ENCODE data around the gene LCN6. TPM values are rescaled to one million over a fixed set of nuclear protein-coding genes. Genes with fewer than 3 reads are reported as not detected.
A peak's percentile ranks its signal among the peaks of the same experiment; 100 is the strongest.

Gene LCN6
- polyA plus RNA-seq, 3 donors, result not detected

GRCh38 chr9:136729926-136730325 lies 18.4 kb downstream of the LCN6 start:
- H3K27me3 ChIP-seq (ENCODE audit: control insufficient read depth in 2 of 2, insufficient read depth in 2 of 2, low read length in 2 of 2), result peaks cover 0 to 9% of the 10 kb centered on the region in 2 donors
- H3K27me3 Mint-ChIP-seq (ENCODE audit: low read depth in 3 of 3), result peaks cover 6 to 12% (median 11%) of the 10 kb centered on the region in 3 donors
- H3K27ac Mint-ChIP-seq, result no peak overlapping the region
- no peak for DNase-seq
- no peak overlapping the region for H3K4me3 ChIP-seq (replicated peaks in 1 of 3; ENCODE audit: low read depth in 2 of 3, low read length in 3 of 3)
- peaks cover 14 to 18% of the 10 kb centered on the region in 2 donors for H3K36me3 Mint-ChIP-seq
- no peaks in the 10 kb centered on the region for H3K9me3 ChIP-seq (replicated peaks in 1 of 2; ENCODE audit: control insufficient read depth in 1 of 2, insufficient read depth in 1 of 2, low read length in 2 of 2)
- peaks cover 30% of the 10 kb centered on the region for H4K20me1 ChIP-seq (ENCODE audit: insufficient read depth, low read length)
- H3K9me3 Mint-ChIP-seq, result no peaks in the 10 kb centered on the region
- H3K27ac ChIP-seq (ENCODE audit: low read depth in 1 of 2, low read length in 2 of 2), result no peak overlapping the region
- H3K79me2 ChIP-seq (ENCODE audit: insufficient read depth, low read length), result peaks cover 46% of the 10 kb centered on the region
- H2AFZ ChIP-seq (ENCODE audit: insufficient read depth, low read depth, low read length, poor library complexity, severe bottlenecking), result no peak overlapping the region
- H3K4me1 Mint-ChIP-seq, result peaks cover 31% of the 10 kb centered on the region
- TF ChIP-seq CTCF (IDR thresholded peaks at IDR 0.05), result no peak
- peak overlapping the region in 1 of 2 donors; percentile 24 for H3K4me3 Mint-ChIP-seq
- WGBS (ENCODE audit: insufficient coverage), result 93% methylated on average over 4 of the region's 8 CpGs
- intact Hi-C loops (cut with micrococcal nuclease), result loop anchor here (5.0 to 10.0 kb wide), 2 partner anchors 43 to 245 kb away; partner anchors contain the start of genes AGPAT2 (in 2 of the 2) and SEC16A (in 1 of the 2)
- H3K4me2 ChIP-seq (replicated peaks; ENCODE audit: extremely low read depth, low read length, poor library complexity, severe bottlenecking), result no peak overlapping the region
- peaks cover 12 to 18% of the 10 kb centered on the region in 2 donors for H3K36me3 ChIP-seq (replicated peaks in 1 of 2; ENCODE audit: control insufficient read depth in 1 of 2, insufficient read depth in 2 of 2, low read length in 2 of 2)
- H3K4me1 ChIP-seq (ENCODE audit: control insufficient read depth in 1 of 2, insufficient read depth in 2 of 2, low read length in 2 of 2), result peaks cover 26 to 38% of the 10 kb centered on the region in 2 donors
- no peak overlapping the region for H3K9ac ChIP-seq (ENCODE audit: insufficient read depth, low read length, poor library complexity, severe bottlenecking)

- H3K4me3 Mint-ChIP-seq, result peak overlapping the region; percentile 27 to 57
- intact Hi-C loops (cut with micrococcal nuclease), result loop anchor here (5.0 to 10.0 kb wide), 2 partner anchors 42 to 244 kb away; partner anchors contain the start of genes AGPAT2 (in 2 of the 2) and SEC16A (in 1 of the 2)
- peaks cover 20 to 25% of the 10 kb centered on the region in 2 donors for H3K36me3 Mint-ChIP-seq
- peaks cover 31% of the 10 kb centered on the region for H3K4me1 Mint-ChIP-seq
- 78% methylated on average over 7 of the region's 7 CpGs for WGBS (ENCODE audit: insufficient coverage)
- H3K27me3 ChIP-seq (ENCODE audit: control insufficient read depth in 2 of 2, insufficient read depth in 2 of 2, low read length in 2 of 2), result peaks cover 0 to 9% of the 10 kb centered on the region in 2 donors
- peaks cover 38% of the 10 kb centered on the region for H4K20me1 ChIP-seq (ENCODE audit: insufficient read depth, low read length)
- peaks cover 26 to 38% of the 10 kb centered on the region in 2 donors for H3K4me1 ChIP-seq (ENCODE audit: control insufficient read depth in 1 of 2, insufficient read depth in 2 of 2, low read length in 2 of 2)
- peaks cover 6 to 12% (median 11%) of the 10 kb centered on the region in 3 donors for H3K27me3 Mint-ChIP-seq (ENCODE audit: low read depth in 3 of 3)
- DNase-seq, result no peak
- peak overlapping the region; percentile 93 for H2AFZ ChIP-seq (ENCODE audit: insufficient read depth, low read depth, low read length, poor library complexity, severe bottlenecking)
- H3K79me2 ChIP-seq (ENCODE audit: insufficient read depth, low read length), result peaks cover 54% of the 10 kb centered on the region
- peak overlapping the region; percentile 85 for H3K9ac ChIP-seq (ENCODE audit: insufficient read depth, low read length, poor library complexity, severe bottlenecking)
- no peak overlapping the region for H3K27ac Mint-ChIP-seq
- no peak overlapping the region for H3K27ac ChIP-seq (ENCODE audit: low read depth in 1 of 2, low read length in 2 of 2)
- H3K36me3 ChIP-seq (replicated peaks in 1 of 2; ENCODE audit: control insufficient read depth in 1 of 2, insufficient read depth in 2 of 2, low read length in 2 of 2), result peaks cover 20 to 26% of the 10 kb centered on the region in 2 donors
- TF ChIP-seq CTCF (IDR thresholded peaks at IDR 0.05), result no peak
- H3K9me3 Mint-ChIP-seq, result no peaks in the 10 kb centered on the region
- H3K4me2 ChIP-seq (replicated peaks; ENCODE audit: extremely low read depth, low read length, poor library complexity, severe bottlenecking), result peak overlapping the region; percentile 85
- H3K9me3 ChIP-seq (replicated peaks in 1 of 2; ENCODE audit: control insufficient read depth in 1 of 2, insufficient read depth in 1 of 2, low read length in 2 of 2), result no peaks in the 10 kb centered on the region
- peak overlapping the region in 1 of 3 experiments; percentile 89 for H3K4me3 ChIP-seq (replicated peaks in 1 of 3; ENCODE audit: low read depth in 2 of 3, low read length in 3 of 3)
Observed at GRCh38 chr9:136729144-136729543, 19.2 kb downstream of the LCN6 start.

All from CD14-positive monocyte (primary cell).